ENCODE results near the gene TOLLIP.
"Not testable (repeated sequence)": the region's sequence is repeated elsewhere in the genome, so short reads cannot be mapped to it uniquely, and the experiment has no call there.

- TF ChIP-seq TAF1, POLR2A, SPI1 (IDR thresholded peaks at IDR 0.05; ENCODE audit: low read depth, low read length): not testable (repeated sequence)
Measured at GRCh38 chr11:1245717-1246116, 63.7 kb downstream of the TOLLIP start.

Data from GM12891 (cell line).